Sigmoid colon (tissue), 4 donors: ENCODE measurements around the gene EFCAB5.

Experiments used
- EP300 ChIP-seq, 4 donors: sonication (generic); formaldehyde crosslinking; IDR thresholded peaks; one replicate each; pipeline ENCODE4 v1.6.1; 2017; ENCODE audit warnings: antibody characterized with exemption in 4 of 4
- POLR2A ChIP-seq, 2 donors: fragments of 450-650 bp; IDR thresholded peaks; one replicate each; pipeline ENCODE4 v1.6.1; 2016; ENCODE audit warnings: antibody characterized with exemption in 2 of 2, mild to moderate bottlenecking in 2 of 2, moderate library complexity in 2 of 2
- TF ChIP-seq, protein P1 (sequence below), 4 experiments: fragments of 450-650 bp in 3 of 4; fragments of 200-600 bp in 1 of 4; IDR thresholded peaks; one replicate each; pipeline ENCODE4 v1.5.1; 2016 to 2019; ENCODE audit warnings: antibody characterized with exemption in 4 of 4, mild to moderate bottlenecking in 3 of 4, moderate library complexity in 2 of 4

GRCh38 chr17:30021708-30022317 is 80.4 kb downstream of the EFCAB5 start:
- TF ChIP-seq, protein P1, sequence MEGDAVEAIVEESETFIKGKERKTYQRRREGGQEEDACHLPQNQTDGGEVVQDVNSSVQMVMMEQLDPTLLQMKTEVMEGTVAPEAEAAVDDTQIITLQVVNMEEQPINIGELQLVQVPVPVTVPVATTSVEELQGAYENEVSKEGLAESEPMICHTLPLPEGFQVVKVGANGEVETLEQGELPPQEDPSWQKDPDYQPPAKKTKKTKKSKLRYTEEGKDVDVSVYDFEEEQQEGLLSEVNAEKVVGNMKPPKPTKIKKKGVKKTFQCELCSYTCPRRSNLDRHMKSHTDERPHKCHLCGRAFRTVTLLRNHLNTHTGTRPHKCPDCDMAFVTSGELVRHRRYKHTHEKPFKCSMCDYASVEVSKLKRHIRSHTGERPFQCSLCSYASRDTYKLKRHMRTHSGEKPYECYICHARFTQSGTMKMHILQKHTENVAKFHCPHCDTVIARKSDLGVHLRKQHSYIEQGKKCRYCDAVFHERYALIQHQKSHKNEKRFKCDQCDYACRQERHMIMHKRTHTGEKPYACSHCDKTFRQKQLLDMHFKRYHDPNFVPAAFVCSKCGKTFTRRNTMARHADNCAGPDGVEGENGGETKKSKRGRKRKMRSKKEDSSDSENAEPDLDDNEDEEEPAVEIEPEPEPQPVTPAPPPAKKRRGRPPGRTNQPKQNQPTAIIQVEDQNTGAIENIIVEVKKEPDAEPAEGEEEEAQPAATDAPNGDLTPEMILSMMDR (IDR thresholded peaks at IDR 0.05), result peak in 3 of 4 experiments; percentile 52 to 68 (median 52)
- no peak for TF ChIP-seq POLR2A (IDR thresholded peaks at IDR 0.05)
- TF ChIP-seq EP300 (IDR thresholded peaks at IDR 0.05), result no peak
